Measurements from ENCODE around the gene FAM184A. TPM values are rescaled to one million over a fixed set of nuclear protein-coding genes. Genes with fewer than 3 reads are reported as not detected.

The FAM184A gene
- total RNA-seq, 1 experiment from 2014 or later: 8.7 TPM

- no peak overlapping the region for H3K27ac ChIP-seq (ENCODE audit: low read length)
- intact Hi-C loops (cut with micrococcal nuclease; ENCODE audit: unreplicated experiment): no loop called here
These were observed 96.4 kb downstream of the FAM184A start for GRCh38 chr6:118981884-118982574.

GRCh38 chr6:118980063-118980462, 98.4 kb downstream of the FAM184A start:
- H3K4me1 ChIP-seq (ENCODE audit: control insufficient read depth, insufficient read depth, low read length): no peaks in the 10 kb centered on the region
- DNase-seq (ENCODE audit: low read depth, low spot score) (no peak), ATAC-seq (no peak)
- no peaks in the 10 kb centered on the region for H3K27me3 ChIP-seq (ENCODE audit: control insufficient read depth, insufficient read depth, low read length)
- in situ Hi-C loops (cut with HindIII; ENCODE audit: low pct_unique_long_range_greater_than_20kb, low sequenced_read_pairs) (no loop called here), intact Hi-C loops (cut with micrococcal nuclease; ENCODE audit: unreplicated experiment) (no loop called here)
- H3K4me3 ChIP-seq (ENCODE audit: low read depth in 2 of 2, low read length in 2 of 2): no peak overlapping the region
- CTCF ChIA-PET: interaction anchor here (0.7 kb wide), 1 partner anchor 18 kb away, joined by 5 read pairs; no protein-coding TSS in a partner anchor
- POLR2A ChIA-PET: no interaction called here
- TF ChIP-seq SIN3A (IDR thresholded peaks at IDR 0.05; ENCODE audit: borderline replicate concordance, insufficient read depth, low read depth, low read length): no peak
- TF ChIP-seq TCF7L2 (IDR thresholded peaks at IDR 0.05; ENCODE audit: low read depth, low read length): no peak
- no peak for TF ChIP-seq POLR2AphosphoS5 (IDR thresholded peaks at IDR 0.05; ENCODE audit: low read depth, low read length)
- TF ChIP-seq, protein P1, sequence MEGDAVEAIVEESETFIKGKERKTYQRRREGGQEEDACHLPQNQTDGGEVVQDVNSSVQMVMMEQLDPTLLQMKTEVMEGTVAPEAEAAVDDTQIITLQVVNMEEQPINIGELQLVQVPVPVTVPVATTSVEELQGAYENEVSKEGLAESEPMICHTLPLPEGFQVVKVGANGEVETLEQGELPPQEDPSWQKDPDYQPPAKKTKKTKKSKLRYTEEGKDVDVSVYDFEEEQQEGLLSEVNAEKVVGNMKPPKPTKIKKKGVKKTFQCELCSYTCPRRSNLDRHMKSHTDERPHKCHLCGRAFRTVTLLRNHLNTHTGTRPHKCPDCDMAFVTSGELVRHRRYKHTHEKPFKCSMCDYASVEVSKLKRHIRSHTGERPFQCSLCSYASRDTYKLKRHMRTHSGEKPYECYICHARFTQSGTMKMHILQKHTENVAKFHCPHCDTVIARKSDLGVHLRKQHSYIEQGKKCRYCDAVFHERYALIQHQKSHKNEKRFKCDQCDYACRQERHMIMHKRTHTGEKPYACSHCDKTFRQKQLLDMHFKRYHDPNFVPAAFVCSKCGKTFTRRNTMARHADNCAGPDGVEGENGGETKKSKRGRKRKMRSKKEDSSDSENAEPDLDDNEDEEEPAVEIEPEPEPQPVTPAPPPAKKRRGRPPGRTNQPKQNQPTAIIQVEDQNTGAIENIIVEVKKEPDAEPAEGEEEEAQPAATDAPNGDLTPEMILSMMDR (IDR thresholded peaks at IDR 0.05): no peak
- TF ChIP-seq, protein P2, sequence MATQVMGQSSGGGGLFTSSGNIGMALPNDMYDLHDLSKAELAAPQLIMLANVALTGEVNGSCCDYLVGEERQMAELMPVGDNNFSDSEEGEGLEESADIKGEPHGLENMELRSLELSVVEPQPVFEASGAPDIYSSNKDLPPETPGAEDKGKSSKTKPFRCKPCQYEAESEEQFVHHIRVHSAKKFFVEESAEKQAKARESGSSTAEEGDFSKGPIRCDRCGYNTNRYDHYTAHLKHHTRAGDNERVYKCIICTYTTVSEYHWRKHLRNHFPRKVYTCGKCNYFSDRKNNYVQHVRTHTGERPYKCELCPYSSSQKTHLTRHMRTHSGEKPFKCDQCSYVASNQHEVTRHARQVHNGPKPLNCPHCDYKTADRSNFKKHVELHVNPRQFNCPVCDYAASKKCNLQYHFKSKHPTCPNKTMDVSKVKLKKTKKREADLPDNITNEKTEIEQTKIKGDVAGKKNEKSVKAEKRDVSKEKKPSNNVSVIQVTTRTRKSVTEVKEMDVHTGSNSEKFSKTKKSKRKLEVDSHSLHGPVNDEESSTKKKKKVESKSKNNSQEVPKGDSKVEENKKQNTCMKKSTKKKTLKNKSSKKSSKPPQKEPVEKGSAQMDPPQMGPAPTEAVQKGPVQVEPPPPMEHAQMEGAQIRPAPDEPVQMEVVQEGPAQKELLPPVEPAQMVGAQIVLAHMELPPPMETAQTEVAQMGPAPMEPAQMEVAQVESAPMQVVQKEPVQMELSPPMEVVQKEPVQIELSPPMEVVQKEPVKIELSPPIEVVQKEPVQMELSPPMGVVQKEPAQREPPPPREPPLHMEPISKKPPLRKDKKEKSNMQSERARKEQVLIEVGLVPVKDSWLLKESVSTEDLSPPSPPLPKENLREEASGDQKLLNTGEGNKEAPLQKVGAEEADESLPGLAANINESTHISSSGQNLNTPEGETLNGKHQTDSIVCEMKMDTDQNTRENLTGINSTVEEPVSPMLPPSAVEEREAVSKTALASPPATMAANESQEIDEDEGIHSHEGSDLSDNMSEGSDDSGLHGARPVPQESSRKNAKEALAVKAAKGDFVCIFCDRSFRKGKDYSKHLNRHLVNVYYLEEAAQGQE (IDR thresholded peaks at IDR 0.05; ENCODE audit: insufficient read depth in 1 of 2, low read depth in 2 of 2, low read length in 1 of 2): no peak
- BruUV-seq (replicated peaks): no TSS peak
- H3K9me3 ChIP-seq (ENCODE audit: control insufficient read depth, insufficient read depth, low read depth, low read length): no peaks in the 10 kb centered on the region
- H3K36me3 ChIP-seq (ENCODE audit: control insufficient read depth, insufficient read depth, low read length): no peaks in the 10 kb centered on the region
- H3K27ac ChIP-seq (ENCODE audit: low read length): no peak overlapping the region

More at GRCh38 chr6:118981884-118982574, 96.4 kb downstream of the FAM184A start:
- TF ChIP-seq TCF7L2 (IDR thresholded peaks at IDR 0.05; ENCODE audit: low read depth, low read length) (no peak), SIN3A (IDR thresholded peaks at IDR 0.05; ENCODE audit: borderline replicate concordance, insufficient read depth, low read depth, low read length) (no peak), POLR2AphosphoS5 (IDR thresholded peaks at IDR 0.05; ENCODE audit: low read depth, low read length) (no peak)
- TF ChIP-seq, protein P1 (IDR thresholded peaks at IDR 0.05): no peak
- TF ChIP-seq, protein P2 (IDR thresholded peaks at IDR 0.05; ENCODE audit: insufficient read depth in 1 of 2, low read depth in 2 of 2, low read length in 1 of 2): no peak
- ATAC-seq: no peak
- Histone ChIP-seq H3K4me3 (ENCODE audit: low read depth in 2 of 2, low read length in 2 of 2) (no peak overlapping the region), H3K4me1 (ENCODE audit: control insufficient read depth, insufficient read depth, low read length) (no peaks in the 10 kb centered on the region), H3K9me3 (ENCODE audit: control insufficient read depth, insufficient read depth, low read depth, low read length) (no peaks in the 10 kb centered on the region), H3K36me3 (ENCODE audit: control insufficient read depth, insufficient read depth, low read length) (no peaks in the 10 kb centered on the region), H3K27me3 (ENCODE audit: control insufficient read depth, insufficient read depth, low read length) (no peaks in the 10 kb centered on the region)
- no peak for DNase-seq (ENCODE audit: low read depth, low spot score)
- POLR2A ChIA-PET: no interaction called here
- in situ Hi-C loops (cut with HindIII; ENCODE audit: low pct_unique_long_range_greater_than_20kb, low sequenced_read_pairs): no loop called here
- CTCF ChIA-PET: no interaction called here
- no TSS peak for BruUV-seq (replicated peaks)
